ENCODE data around the gene AKAP6. TPM values are rescaled to one million over a fixed set of nuclear protein-coding genes. Genes with fewer than 3 reads are reported as not detected.
A peak's percentile ranks its signal among the peaks of the same experiment; 100 is the strongest.

AKAP6 gene
- total and polyA plus RNA-seq, 2 of the 8 experiments (the other 6 are each of a cell fraction or from before 2014, with no cell fraction given) = 0.09 to 0.89 TPM

- ChIA-PET POLR2A (ENCODE audit: partially characterized antibody) (no interaction called here), CTCF (ENCODE audit: partially characterized antibody) (interaction anchor here (0.5 to 2.3 kb wide), 36 partner anchors 11 to 1736 kb away, joined by 3 to 8 read pairs (median 3); no protein-coding TSS in a partner anchor)
- Histone ChIP-seq H3K4me1 (replicated peaks in 1 of 4; ENCODE audit: control insufficient read depth in 3 of 4, insufficient read depth in 4 of 4, low read length in 3 of 4) (no peaks in the 10 kb centered on the region), H3K23ac (ENCODE audit: insufficient read length) (no peak overlapping the region), H4K8ac (ENCODE audit: extremely low read depth, insufficient read depth, low read length) (no peak overlapping the region), H3K27me3 (replicated peaks in 1 of 4; ENCODE audit: control insufficient read depth in 3 of 4, extremely low read depth in 1 of 4, insufficient read depth in 3 of 4, low read length in 3 of 4) (no peaks in the 10 kb centered on the region), H2BK120ac (replicated peaks; ENCODE audit: low read depth, low read length) (no peak overlapping the region), H2BK15ac (ENCODE audit: low read length) (no peak overlapping the region), H3K27ac (ENCODE audit: low read depth, low read length) (no peak overlapping the region), H2BK20ac (ENCODE audit: low read length) (no peak overlapping the region), H2BK5ac (ENCODE audit: low read depth, low read length) (no peak overlapping the region), H3K18ac (ENCODE audit: extremely low read depth, low read length) (no peak overlapping the region), H3K56ac (replicated peaks; ENCODE audit: insufficient read length, low read depth, low read length) (no peak overlapping the region), H2AFZ (ENCODE audit: low read length) (no peak overlapping the region), H3K79me2 (ENCODE audit: control insufficient read depth in 1 of 2, insufficient read depth in 2 of 2, low read length in 2 of 2) (no peaks in the 10 kb centered on the region), H3K14ac (ENCODE audit: insufficient read length) (no peak overlapping the region), H3K36me3 (ENCODE audit: control insufficient read depth in 2 of 4, insufficient read depth in 4 of 4, low read length in 3 of 4) (peaks cover 0 to 4% (median 0%) of the 10 kb centered on the region in 4 experiments; a peak in 1 of 8 replicates), H4K5ac (ENCODE audit: insufficient read length, low read depth, low read length) (no peak overlapping the region), H3K9me3 (ENCODE audit: insufficient read depth in 2 of 2, low read depth in 1 of 2, low read length in 1 of 2) (peaks cover 9 to 14% of the 10 kb centered on the region in 2 experiments), H2AK5ac (ENCODE audit: low read depth, low read length) (no peak overlapping the region), H3K23me2 (ENCODE audit: low read depth, low read length) (no peaks in the 10 kb centered on the region), H3K79me1 (ENCODE audit: low read depth, low read length) (no peaks in the 10 kb centered on the region), H2BK12ac (ENCODE audit: low read depth, low read length) (no peak overlapping the region), H3K4me2 (ENCODE audit: insufficient read depth in 1 of 2, low read depth in 2 of 2, low read length in 2 of 2) (no peak overlapping the region), H3K9ac (replicated peaks in 1 of 4; ENCODE audit: extremely low read depth in 1 of 4, low read depth in 3 of 4, low read length in 3 of 4) (no peak overlapping the region), H4K91ac (replicated peaks; ENCODE audit: insufficient read length, low read length) (no peak overlapping the region), H3K4me3 (ENCODE audit: extremely low read depth in 1 of 4, insufficient read depth in 2 of 4, low read depth in 3 of 4, low read length in 4 of 4) (no peak overlapping the region), H4K20me1 (replicated peaks in 1 of 2; ENCODE audit: control insufficient read depth in 1 of 2, insufficient read depth in 2 of 2, low read length in 2 of 2) (no peaks in the 10 kb centered on the region), H3K4ac (replicated peaks; ENCODE audit: insufficient read length, low read depth, low read length) (no peak overlapping the region)
- DNase-seq (ENCODE audit: low read depth in 1 of 2, low spot score in 2 of 2) (no peak), FAIRE-seq (peak; percentile 32)
- WGBS, 2 experiments (ENCODE audit: extremely low coverage in 1 of 2, insufficient coverage in 1 of 2, insufficient read length in 1 of 2, insufficient replicate concordance in 2 of 2, low coverage in 1 of 2, low lambda C conversion rate in 2 of 2, missing lambda C conversion rate in 1 of 2) = 66% methylated on average over 6 of the region's 6 CpGs; no CpG with 5 or more reads in 1 of the 2 experiments
- TF ChIP-seq RAD21 (IDR thresholded peaks at IDR 0.05 in 1 of 2, conservative IDR thresholded peaks at IDR 0.05 in 1 of 2; ENCODE audit: low read depth in 2 of 2, low read length in 2 of 2) (peak; percentile 90), SP4 (IDR thresholded peaks at IDR 0.05; ENCODE audit: low read length) (no peak), KDM5A (IDR thresholded peaks at IDR 0.05; ENCODE audit: low read length) (no peak), ATF3 (IDR thresholded peaks at IDR 0.05; ENCODE audit: insufficient read depth, low read depth, low read length) (no peak), CTCF (IDR thresholded peaks at IDR 0.05; ENCODE audit: control extremely low read depth in 1 of 3, insufficient read depth in 1 of 3, low read depth in 1 of 3, low read length in 3 of 3) (peak in 2 of 3 experiments; percentile 65 to 68; a peak in 3 of 4 replicates), TEAD4 (IDR thresholded peaks at IDR 0.05; ENCODE audit: low read depth, low read length) (peak; percentile 61; the same call in 1 of the 2 replicates)
Observed at GRCh38 chr14:32588448-32589320, 259.6 kb downstream of the AKAP6 start.
